IMR-90 (cell line): ENCODE results near the gene SYNGR2. TPM values are rescaled to one million over a fixed set of nuclear protein-coding genes. Genes with fewer than 3 reads are reported as not detected.

ENCODE experiments used
- ATAC-seq: fragments of 200-7000 bp; cut with Tn5 transposase; 2 replicates; pipeline ENCODE4 v1.9.1; 2020; ENCODE audit warnings: low read depth, mild to moderate bottlenecking, moderate library complexity
- BruUV-seq: library from RNA; stranded (reverse); fragments of 400-500 nt; replicated peaks from 2 replicates; lab custom pipeline; 2021; lab: Mats Ljungman, UMichigan
- CTCF ChIA-PET: fragments of 300-600 bp; formaldehyde crosslinking; extraction: SDS; loops from one replicate; lab custom pipeline; 2021; ENCODE audit warnings: antibody characterized with exemption; lab: Yijun Ruan, JAX
- POLR2A ChIA-PET: fragments of 300-600 bp; sonication (Branson Sonifier 250); formaldehyde crosslinking; loops from one replicate; lab custom pipeline; 2022; ENCODE audit warnings: antibody characterized with exemption; ENCODE audit not compliant: unreplicated experiment; lab: Charles Lee
- DNase-seq: peaks from one replicate; pipeline ENCODE4 v3.0.0; 2013
- H2AFZ ChIP-seq: replicated peaks from 2 replicates; pipeline ENCODE3; 2013; ENCODE audit warnings: low read length, mild to moderate bottlenecking; ENCODE audit not compliant: poor library complexity
- H2AK5ac ChIP-seq: 2 replicates; pipeline ENCODE4 v1.6.1; 2013; ENCODE audit warnings: low read depth, low read length, inconsistent platforms
- H2AK9ac ChIP-seq: replicated peaks from 2 replicates; pipeline ENCODE3; 2013; ENCODE audit warnings: mild to moderate bottlenecking, low read depth, low read length, moderate library complexity; ENCODE audit not compliant: poor library complexity
- H2BK120ac ChIP-seq: 2 replicates; pipeline ENCODE4 v1.6.1; 2013; ENCODE audit warnings: low read depth, low read length, inconsistent platforms
- H2BK15ac ChIP-seq: 3 replicates; pipeline ENCODE4 v1.6.1; 2013; ENCODE audit warnings: low read depth, low read length, inconsistent platforms
- H2BK20ac ChIP-seq: 2 replicates; pipeline ENCODE4 v1.6.1; 2013; ENCODE audit warnings: low read depth, mild to moderate bottlenecking, inconsistent platforms, low read length, moderate library complexity
- H2BK5ac ChIP-seq: 2 replicates; pipeline ENCODE4 v1.6.1; 2013; ENCODE audit warnings: mild to moderate bottlenecking, low read depth, low read length, inconsistent platforms; ENCODE audit not compliant: poor library complexity, severe bottlenecking
- H3K14ac ChIP-seq: replicated peaks from 2 replicates; pipeline ENCODE4 v1.6.1; 2013; ENCODE audit warnings: low read depth, low read length, inconsistent platforms
- H3K18ac ChIP-seq: 2 replicates; pipeline ENCODE4 v1.6.1; 2013; ENCODE audit warnings: low read depth, low read length, control low read depth
- H3K23ac ChIP-seq: 2 replicates; pipeline ENCODE4 v1.6.1; 2013; ENCODE audit warnings: low read depth, low read length, inconsistent platforms
- H3K27ac ChIP-seq: 2 replicates; pipeline ENCODE4 v1.5.1; 2013; ENCODE audit warnings: mild to moderate bottlenecking, control low read depth, low read length; ENCODE audit not compliant: insufficient read depth
- H3K27me3 ChIP-seq: 2 replicates; pipeline ENCODE4 v1.6.1; 2013; ENCODE audit warnings: low read length; ENCODE audit not compliant: control insufficient read depth, insufficient read depth
- H3K36me3 ChIP-seq: 2 replicates; pipeline ENCODE4 v1.6.1; 2013; ENCODE audit warnings: low read length, mixed read lengths; ENCODE audit not compliant: control insufficient read depth, insufficient read depth
- H3K4ac ChIP-seq: 2 replicates; pipeline ENCODE4 v1.6.1; 2013; ENCODE audit warnings: low read depth, low read length, inconsistent platforms
- H3K4me1 ChIP-seq: 2 replicates; pipeline ENCODE4 v1.6.1; 2013; ENCODE audit warnings: low read length, mixed read lengths; ENCODE audit not compliant: control insufficient read depth, insufficient read depth
- H3K4me2 ChIP-seq: 2 replicates; pipeline ENCODE4 v1.6.1; 2013; ENCODE audit warnings: low read depth, mild to moderate bottlenecking, control low read depth, low read length, moderate library complexity
- H3K4me3 ChIP-seq: 2 replicates; pipeline ENCODE4 v1.5.1; 2013; ENCODE audit warnings: low read depth, mild to moderate bottlenecking, control low read depth, low read length, moderate library complexity; ENCODE audit not compliant: insufficient read depth
- H3K56ac ChIP-seq: 2 replicates; pipeline ENCODE4 v1.6.1; 2013; ENCODE audit warnings: low read length, inconsistent platforms; ENCODE audit not compliant: insufficient read depth; ENCODE audit errors: extremely low read depth
- H3K79me1 ChIP-seq, 2 experiments: 2 replicates each; pipeline ENCODE4 v1.6.1; 2013; ENCODE audit warnings: low read length in 2 of 2, inconsistent platforms in 1 of 2, low read depth in 1 of 2
- H3K9ac ChIP-seq: 2 replicates; pipeline ENCODE4 v1.6.1; 2013; ENCODE audit warnings: low read depth, low read length, control low read depth
- H3K9me1 ChIP-seq: 2 replicates; pipeline ENCODE4 v1.6.1; 2013; ENCODE audit warnings: low read length, inconsistent platforms; ENCODE audit not compliant: insufficient read depth
- H3K9me3 ChIP-seq: 2 replicates; pipeline ENCODE4 v1.6.1; 2013; ENCODE audit warnings: low read length; ENCODE audit not compliant: control insufficient read depth, insufficient read depth
- H4K20me1 ChIP-seq: 2 replicates; pipeline ENCODE4 v1.6.1; 2013; ENCODE audit warnings: low read length, inconsistent platforms; ENCODE audit not compliant: insufficient read depth
- H4K5ac ChIP-seq: 2 replicates; pipeline ENCODE4 v1.6.1; 2013; ENCODE audit warnings: mild to moderate bottlenecking, low read depth, low read length, control low read depth
- H4K8ac ChIP-seq, 2 experiments: 2 replicates each; pipeline ENCODE4 v1.6.1; 2013; ENCODE audit warnings: low read depth in 2 of 2, low read length in 2 of 2, control low read depth in 1 of 2, inconsistent platforms in 1 of 2
- H4K91ac ChIP-seq: 2 replicates; pipeline ENCODE4 v1.6.1; 2013; ENCODE audit warnings: low read depth, low read length, inconsistent platforms; ENCODE audit not compliant: insufficient read depth
- BHLHE40 ChIP-seq: fragments of 150-350 bp; IDR thresholded peaks from 2 replicates; pipeline ENCODE4 v1.6.1; 2016; ENCODE audit warnings: mild to moderate bottlenecking, low read depth, low read length
- RAD21 ChIP-seq: IDR thresholded peaks from 2 replicates; pipeline ENCODE4 v1.6.1; 2012; ENCODE audit warnings: low read length, improper control_type of control experiment
- whole genome bisulfite sequencing, 2 experiments: methylation state at CpG; one replicate each; pipeline versions ENCODE4 v1.1.5 to v1.1.7; 2013; ENCODE audit warnings: missing lambda C conversion rate in 2 of 2; ENCODE audit not compliant: insufficient read length in 1 of 2; ENCODE audit errors: extremely low coverage in 2 of 2; 5-methylcytosine and 5-hydroxymethylcytosine counted together
- dilution Hi-C: fragments of 300-500 bp; cut with HindIII; formaldehyde crosslinking; loops from one replicate; pipeline ENCODE4 v1.14.3; 2018; ENCODE audit warnings: low sequenced_read_pairs; ENCODE audit not compliant: unreplicated experiment
- in situ Hi-C: fragments of 300-500 bp; cut with MboI; formaldehyde crosslinking; loops from 3 replicates; pipeline ENCODE4 v1.14.3; 2019; ENCODE audit warnings: low sequenced_read_pairs, inconsistent platforms, mixed read lengths
- intact Hi-C: fragments of 100-400 bp; cut with micrococcal nuclease; formaldehyde crosslinking; loops from 2 replicates; pipeline ENCODE4 v1.10.0; 2022
- polyA plus RNA-seq, 3 experiments: library from polyadenylated mRNA; depleted of rRNA; stranded (reverse); fragments of >200 nt; gene quantifications; 2 replicates each; pipeline ENCODE4 v1.2.3, GENCODE V29; 2012; ENCODE audit warnings: low replicate concordance in 1 of 3
- total RNA-seq: library from RNA; depleted of rRNA; stranded (reverse); fragments of >200 nt; gene quantifications from 2 replicates; pipeline ENCODE4 v1.2.3, GENCODE V29; 2012
- TF ChIP-seq, protein P1 (sequence below): fragments of 150-350 bp; IDR thresholded peaks from 2 replicates; pipeline ENCODE4 v1.6.1; 2017; ENCODE audit warnings: mild to moderate bottlenecking, antibody characterized with exemption, low read length, low read depth
- TF ChIP-seq, protein P2 (sequence below): fragments of 150-350 bp; IDR thresholded peaks from 2 replicates; pipeline ENCODE4 v1.6.1; 2016; ENCODE audit warnings: low read depth, mild to moderate bottlenecking, low read length, moderate library complexity, borderline replicate concordance

Gene SYNGR2
- total and polyA plus RNA-seq, 2 of the 4 experiments (the other 2 are of a cell fraction): 11.1 to 63.1 TPM

DNA sequence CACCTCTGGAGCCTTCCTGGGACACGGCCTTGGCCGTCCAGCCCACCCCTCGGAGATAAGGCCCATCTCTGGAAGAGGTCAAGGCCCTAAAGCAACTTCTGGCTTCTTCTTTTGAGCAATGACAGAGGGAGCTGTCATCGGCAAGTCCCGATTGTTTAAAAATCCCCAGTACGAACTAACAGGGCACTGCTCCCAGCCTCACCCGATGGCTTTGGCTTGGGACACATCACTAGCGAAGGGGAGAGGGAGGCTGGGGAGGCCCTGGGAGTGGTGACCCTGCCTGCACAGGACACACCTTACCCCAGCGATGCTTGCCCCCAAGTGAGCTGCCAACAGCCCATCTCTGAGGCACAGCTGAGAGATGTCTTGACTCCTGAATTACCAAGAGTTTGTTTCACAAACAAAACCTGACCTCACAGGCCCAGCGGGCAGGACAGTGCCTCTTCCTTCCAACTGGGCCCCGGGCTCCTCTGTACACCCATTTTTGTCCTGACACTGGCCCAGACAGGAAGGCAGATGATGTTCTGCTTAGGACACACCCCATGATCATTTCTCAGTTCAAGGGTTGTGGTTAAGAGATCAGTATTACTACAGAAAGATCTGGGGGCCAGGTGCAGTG lies 4.8 kb downstream of the SYNGR2 start (continued):
- TF ChIP-seq, protein P1, sequence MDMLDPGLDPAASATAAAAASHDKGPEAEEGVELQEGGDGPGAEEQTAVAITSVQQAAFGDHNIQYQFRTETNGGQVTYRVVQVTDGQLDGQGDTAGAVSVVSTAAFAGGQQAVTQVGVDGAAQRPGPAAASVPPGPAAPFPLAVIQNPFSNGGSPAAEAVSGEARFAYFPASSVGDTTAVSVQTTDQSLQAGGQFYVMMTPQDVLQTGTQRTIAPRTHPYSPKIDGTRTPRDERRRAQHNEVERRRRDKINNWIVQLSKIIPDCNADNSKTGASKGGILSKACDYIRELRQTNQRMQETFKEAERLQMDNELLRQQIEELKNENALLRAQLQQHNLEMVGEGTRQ: no peak

DNA sequence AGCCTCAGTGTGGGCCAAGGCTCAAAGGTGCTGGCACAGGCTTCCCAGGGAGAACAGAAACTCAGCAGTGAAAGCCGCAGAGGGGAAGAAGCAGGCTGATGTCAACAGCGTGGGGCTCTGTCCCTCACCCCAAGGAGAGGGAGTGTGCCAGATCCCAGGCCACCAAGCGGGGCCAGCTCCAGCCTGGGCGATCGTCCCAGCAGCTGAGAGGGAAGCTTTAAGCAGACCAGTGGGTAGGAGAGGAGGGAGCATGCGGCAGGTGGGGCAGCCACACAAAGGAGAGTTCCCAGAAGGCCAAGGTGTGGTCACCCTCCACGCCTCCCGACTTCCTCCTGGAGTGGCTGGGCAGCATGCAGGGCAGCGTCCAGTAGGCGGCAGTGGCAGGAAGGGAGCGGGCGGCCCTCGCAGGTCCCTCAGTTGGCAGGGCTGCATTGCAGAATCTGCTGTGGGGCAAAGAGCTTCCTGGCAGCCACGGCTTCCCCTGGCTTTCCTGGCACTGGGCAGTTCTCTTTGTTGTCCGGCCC lies 6.0 kb downstream of the SYNGR2 start:
- H4K8ac ChIP-seq: no peak overlapping the region
- peaks cover 8% of the 10 kb centered on the region; the same call in 1 of the 2 replicates for H3K9me1 ChIP-seq
- no peak overlapping the region for H3K14ac ChIP-seq
- H3K27me3 ChIP-seq: no peaks in the 10 kb centered on the region
- POLR2A ChIA-PET: no interaction called here
- peaks cover 13% of the 10 kb centered on the region for H3K4me1 ChIP-seq
- H3K4me3 ChIP-seq: no peak overlapping the region
- no peak overlapping the region for H2BK15ac ChIP-seq
- no peak overlapping the region for H4K5ac ChIP-seq
- ATAC-seq (no peak), DNase-seq (no peak)
- no peak overlapping the region for H3K9ac ChIP-seq
- CTCF ChIA-PET: no interaction called here
- no peak overlapping the region for H2BK5ac ChIP-seq
- no peak overlapping the region for H3K56ac ChIP-seq
- peaks cover 3 to 36% of the 10 kb centered on the region in 2 experiments; a peak in 2 of 4 replicates for H3K79me1 ChIP-seq
- WGBS, 2 experiments: 92% methylated on average over 6 of the region's 15 CpGs; no CpG with 5 or more reads in 1 of the 2 experiments
- H3K4ac ChIP-seq: no peak overlapping the region
- H3K18ac ChIP-seq: no peak overlapping the region
- no peaks in the 10 kb centered on the region for H3K9me3 ChIP-seq
- no peak overlapping the region for H2BK120ac ChIP-seq
- no peak overlapping the region for H2AFZ ChIP-seq
- no peak overlapping the region for H3K27ac ChIP-seq
- dilution Hi-C loops: no loop called here
- in situ Hi-C loops: no loop called here
- no peaks in the 10 kb centered on the region; the same call in 1 of the 2 replicates for H3K36me3 ChIP-seq
- BruUV-seq: no TSS peak
- no peak overlapping the region for H2BK20ac ChIP-seq
- H4K91ac ChIP-seq: no peak overlapping the region
- intact Hi-C loops: no loop called here
- no peak overlapping the region for H3K23ac ChIP-seq
- H2AK9ac ChIP-seq: no peak overlapping the region
- no peak overlapping the region for H3K4me2 ChIP-seq
- peaks cover 6% of the 10 kb centered on the region; the same call in 1 of the 2 replicates for H4K20me1 ChIP-seq
- TF ChIP-seq, protein P2, sequence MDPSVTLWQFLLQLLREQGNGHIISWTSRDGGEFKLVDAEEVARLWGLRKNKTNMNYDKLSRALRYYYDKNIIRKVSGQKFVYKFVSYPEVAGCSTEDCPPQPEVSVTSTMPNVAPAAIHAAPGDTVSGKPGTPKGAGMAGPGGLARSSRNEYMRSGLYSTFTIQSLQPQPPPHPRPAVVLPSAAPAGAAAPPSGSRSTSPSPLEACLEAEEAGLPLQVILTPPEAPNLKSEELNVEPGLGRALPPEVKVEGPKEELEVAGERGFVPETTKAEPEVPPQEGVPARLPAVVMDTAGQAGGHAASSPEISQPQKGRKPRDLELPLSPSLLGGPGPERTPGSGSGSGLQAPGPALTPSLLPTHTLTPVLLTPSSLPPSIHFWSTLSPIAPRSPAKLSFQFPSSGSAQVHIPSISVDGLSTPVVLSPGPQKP: no peak
- TF ChIP-seq, protein P1: no peak
- TF ChIP-seq BHLHE40 (no peak), RAD21 (no peak)
- H2AK5ac ChIP-seq: no peak overlapping the region
